SH-SY5Y (cell line): ENCODE measurements around the gene CTBP2.

ENCODE experiments used
- GATA2 ChIP-seq: IDR thresholded peaks from 2 replicates; pipeline ENCODE4 v1.6.1; 2011; ENCODE audit warnings: mild to moderate bottlenecking, low read depth, low read length
- GATA3 ChIP-seq: IDR thresholded peaks from 2 replicates; pipeline ENCODE4 v1.6.1; 2011; ENCODE audit warnings: low read depth, mild to moderate bottlenecking, low read length, moderate library complexity

Gene CTBP2

DNA sequence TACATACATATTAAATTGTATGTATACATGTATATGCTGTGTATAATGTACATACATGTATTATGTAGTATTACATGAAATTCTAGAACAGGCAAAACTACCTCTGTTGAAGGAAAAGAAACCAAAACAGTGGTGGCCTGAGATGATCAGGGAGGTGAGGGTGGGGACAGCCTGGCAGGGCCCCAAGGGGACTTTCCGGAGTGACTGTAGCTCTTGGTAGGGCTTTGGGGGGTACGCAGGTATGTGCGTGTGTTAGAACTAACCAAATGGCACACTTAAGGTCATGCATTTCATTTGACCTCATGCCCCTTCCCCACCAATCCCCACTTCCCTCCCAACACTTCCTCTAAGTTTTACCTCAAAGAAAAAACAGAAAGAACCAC lies 31.3 kb downstream of the CTBP2 start:
- TF ChIP-seq GATA2 (no peak), GATA3 (no peak)

DNA sequence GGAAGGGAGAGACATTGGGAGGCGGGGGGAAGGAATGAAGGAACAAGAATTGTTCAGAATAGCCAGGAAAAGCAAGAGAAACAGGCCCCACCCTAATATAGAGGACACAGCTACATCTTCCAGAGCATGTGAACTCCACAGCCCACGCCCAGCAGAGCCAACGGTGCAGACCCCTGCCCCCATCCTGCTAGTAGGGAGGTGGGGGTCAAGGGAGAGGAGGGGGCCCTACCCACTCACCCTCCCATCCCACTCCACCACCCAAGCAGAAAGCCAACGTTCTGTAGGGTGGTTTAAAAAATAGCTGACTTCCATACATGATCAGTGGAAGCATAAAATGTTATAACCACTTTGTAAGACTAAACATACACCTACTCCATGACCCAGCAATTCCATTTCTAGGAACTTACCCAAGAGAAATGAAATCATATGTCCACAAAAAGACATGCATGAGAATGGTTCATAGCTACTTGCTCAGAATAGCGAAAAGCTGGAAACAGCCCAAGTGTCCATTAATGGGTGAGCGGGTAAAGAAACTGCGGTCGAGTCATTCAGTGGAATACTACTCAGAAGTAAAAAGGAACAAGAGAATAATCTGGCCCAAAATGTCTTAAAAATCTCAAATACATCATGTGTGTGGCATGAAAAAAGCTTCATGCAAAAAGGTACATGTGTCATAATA lies 31.8 kb downstream of the CTBP2 start:
- no peak for TF ChIP-seq GATA3
- no peak for TF ChIP-seq GATA2

DNA sequence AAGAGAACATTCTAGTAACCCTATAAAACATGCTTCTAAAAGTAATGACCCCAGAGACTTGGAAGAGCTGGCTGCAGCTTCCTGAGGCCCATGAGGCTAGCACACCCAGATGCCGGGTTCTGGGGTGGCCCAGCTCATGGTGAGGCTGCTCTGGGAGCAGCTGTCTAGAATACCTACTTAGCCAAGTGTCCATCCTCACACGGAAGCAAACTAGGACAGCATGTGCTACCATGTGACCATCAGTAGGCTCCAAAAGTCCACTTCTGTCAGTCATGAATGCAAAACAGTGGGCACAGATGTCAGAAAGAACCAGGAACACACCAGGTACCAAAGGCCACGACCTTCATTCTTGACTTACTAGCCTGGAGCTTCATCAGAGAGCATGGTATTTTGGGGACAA lies 32.4 kb downstream of the CTBP2 start:
- no peak for TF ChIP-seq GATA3
- no peak for TF ChIP-seq GATA2

DNA sequence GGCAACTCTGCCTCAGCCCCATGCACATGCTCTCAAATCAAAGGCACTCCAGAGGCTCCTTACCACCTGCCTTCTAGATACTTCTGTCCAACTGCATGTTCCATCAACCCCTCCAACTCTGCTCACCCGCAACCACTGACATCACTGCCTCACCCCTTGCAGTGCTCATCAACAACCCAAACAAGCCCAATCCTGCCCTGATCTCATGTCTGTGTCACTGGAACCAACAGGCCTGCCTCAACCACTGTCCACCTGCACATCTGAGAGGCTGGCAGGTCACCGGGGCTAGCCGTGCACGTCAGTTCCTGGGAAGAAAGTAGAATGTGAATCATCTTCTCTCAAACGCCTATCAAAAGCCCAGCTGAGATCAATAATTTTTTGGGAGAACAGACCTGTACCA lies 33.3 kb downstream of the CTBP2 start:
- no peak for TF ChIP-seq GATA3

DNA sequence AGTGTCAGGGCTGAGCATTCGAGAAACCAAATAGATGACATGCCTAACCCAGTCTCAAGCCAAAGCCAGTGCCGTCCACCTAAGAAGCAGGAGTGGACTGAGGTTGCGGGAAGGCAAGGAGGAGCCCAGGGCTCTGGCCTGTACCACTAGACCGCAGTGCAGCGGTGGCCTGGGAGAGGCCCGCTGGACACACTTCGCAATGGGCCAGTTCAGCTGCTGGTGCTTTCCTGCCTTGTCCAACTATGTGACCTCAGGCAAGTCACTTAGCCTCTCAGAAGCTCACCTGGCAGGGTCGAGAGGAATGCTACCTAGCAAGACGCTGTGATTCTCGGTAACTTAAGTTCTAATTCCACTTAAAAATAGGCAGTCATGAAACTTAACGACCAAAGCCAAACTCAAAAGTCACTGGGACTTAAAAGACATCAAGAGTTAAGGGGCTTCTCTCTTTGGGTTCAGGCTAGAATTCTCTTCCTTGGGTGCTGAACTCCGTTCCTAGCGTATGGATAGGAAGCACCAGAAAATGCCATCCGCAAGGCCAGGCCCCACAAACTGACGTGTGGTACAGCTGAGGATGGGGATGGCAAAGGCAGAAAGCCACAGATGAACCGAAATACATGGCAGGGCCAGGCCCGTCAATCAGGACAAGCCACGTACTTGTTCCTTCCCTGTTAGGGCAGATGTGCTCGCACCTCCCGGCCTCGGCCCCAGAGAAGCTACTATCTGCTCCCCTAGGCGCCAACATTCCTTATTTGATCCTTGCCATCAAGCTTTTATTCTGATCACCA lies 34.2 kb downstream of the CTBP2 start:
- TF ChIP-seq GATA3 (no peak), GATA2 (no peak)

DNA sequence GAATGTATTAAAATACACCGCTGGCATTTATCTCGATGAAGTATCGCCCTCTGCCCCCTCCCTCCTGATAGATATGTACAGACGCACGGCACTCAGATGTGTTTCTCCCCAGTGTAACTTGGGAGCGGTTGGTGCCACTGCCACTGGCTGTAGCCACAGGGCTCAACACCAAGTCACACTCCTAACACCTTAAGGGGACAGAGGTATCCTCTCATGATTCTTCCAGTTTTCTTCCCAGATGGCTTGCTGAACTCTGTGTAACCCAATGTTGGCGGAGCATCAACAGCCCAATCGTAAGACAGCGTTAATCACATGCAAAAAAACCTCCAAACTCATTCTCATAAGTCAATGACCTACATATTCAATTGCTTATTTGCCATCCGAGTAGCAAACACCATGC lies 35.5 kb downstream of the CTBP2 start:
- no peak for TF ChIP-seq GATA3
- no peak for TF ChIP-seq GATA2

DNA sequence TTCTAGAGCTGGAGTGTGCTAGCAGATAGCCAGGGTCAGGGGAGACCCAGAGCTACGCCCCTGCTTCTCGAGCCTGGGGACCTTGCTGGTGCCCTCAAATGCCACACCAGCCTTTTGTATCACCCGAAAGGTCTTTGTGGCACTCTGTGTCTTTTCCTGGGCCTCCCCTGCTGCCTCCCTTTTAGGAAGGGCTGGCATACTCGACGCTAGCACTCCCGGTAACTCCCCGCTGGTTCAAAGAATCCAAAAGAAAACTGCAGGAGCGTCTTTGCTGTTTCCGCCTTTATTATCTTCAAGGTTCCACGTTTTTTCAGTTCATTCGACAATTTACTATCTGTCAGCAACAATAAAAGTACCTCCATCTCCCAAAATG lies 36.3 kb downstream of the CTBP2 start:
- TF ChIP-seq GATA3: no peak
- TF ChIP-seq GATA2: no peak

DNA sequence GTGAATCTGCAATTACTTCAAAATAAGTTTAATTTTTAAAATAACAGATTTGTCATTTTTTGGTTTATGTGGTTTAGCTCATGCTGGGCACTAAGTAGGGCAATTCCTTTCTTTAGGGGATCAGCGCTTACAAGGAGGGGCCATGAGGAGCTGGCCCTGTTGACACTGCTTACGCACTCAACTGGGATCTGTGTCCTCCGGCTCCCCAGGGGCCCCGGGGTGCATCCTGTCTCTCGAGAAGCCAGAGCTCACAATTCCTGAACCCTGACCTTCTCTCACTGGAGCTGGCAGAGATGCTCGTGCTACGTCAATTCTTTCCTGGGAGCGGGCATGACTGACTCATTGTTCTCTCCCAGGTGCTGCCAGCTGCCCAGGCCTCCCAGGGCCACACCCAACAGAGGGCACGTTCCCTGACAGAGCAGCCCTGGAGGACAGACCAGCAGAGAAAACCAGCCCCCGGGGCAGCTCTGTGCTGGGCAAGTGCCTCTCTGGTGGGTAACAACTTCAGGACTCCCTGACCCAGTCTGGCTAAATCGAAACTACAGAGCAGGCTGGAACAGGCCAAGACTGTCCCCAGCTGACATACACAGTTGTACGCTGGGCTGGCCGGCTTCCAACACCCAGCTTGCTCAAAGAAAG lies 36.8 kb downstream of the CTBP2 start:
- TF ChIP-seq GATA3 (no peak), GATA2 (no peak)

DNA sequence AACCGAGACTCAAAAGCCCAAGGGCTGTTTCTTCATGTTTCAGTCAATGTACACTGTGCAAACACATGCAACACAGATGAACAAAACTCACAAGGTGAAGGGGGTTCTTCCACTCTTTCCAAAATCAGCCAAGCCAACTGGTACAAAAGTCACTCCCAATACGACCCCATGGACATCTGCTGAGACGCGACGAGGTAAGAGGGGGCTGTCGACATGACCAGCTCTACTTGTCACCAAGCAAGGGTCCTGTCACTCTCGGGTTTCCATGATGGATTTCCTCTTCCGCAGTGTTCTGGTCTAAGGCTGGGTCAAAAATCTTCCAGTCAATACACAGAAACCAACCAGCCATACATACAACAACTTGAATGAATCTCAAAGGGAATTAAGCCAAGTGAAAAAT lies 37.8 kb downstream of the CTBP2 start:
- TF ChIP-seq GATA2 (no peak), GATA3 (no peak)

DNA sequence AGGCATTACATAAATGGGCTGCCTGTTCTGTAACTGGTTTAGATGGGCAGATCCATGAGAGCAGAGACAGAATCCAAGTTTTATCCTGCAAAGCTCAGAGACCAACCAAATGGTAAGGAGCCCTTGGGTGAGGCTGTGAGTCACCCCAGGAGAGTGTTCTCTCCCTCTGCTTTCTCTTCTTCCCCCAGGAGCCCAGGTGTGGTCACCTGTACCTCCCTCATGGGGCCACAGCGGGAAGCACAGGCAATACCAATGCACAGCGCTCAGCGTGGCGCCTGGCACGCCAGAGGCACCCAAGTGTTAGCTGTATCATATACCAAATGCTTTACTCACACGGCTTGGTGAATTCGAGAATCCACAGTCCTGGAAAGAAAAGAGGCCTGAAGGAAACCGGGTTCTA lies 39.4 kb downstream of the CTBP2 start:
- TF ChIP-seq GATA3: no peak
- no peak for TF ChIP-seq GATA2

DNA sequence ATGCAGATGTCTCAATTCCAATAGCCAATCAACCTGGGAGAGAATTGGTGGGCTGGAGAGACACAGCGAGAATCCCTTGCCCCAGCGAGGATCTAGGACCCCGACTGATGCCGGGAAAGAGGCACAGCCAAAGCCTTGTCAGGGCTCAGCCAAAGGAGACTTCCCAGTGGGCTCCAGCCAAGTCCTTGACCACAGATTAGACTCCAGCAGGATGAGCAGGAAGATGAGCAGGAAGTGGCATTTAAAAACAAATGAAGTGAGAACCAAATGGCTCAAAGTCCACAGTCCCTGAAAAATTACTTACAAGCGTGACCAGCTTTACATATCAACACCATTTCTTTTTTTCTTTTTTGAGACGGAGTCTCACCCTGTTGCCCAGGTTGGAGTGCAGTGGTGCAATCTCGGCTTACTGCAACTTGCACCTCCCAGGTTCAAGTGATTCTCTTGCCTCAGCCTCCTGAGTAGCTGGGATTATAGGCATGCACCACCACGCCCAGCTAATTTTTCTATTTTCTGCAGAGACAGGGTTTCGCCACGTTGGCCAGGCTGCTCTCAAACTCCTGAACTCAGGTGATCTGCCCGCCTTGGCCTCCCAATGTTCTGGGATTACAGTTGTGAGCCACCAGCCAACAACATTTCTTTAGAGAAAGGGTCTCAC lies 40.2 kb downstream of the CTBP2 start:
- TF ChIP-seq GATA3: no peak
- TF ChIP-seq GATA2: no peak

DNA sequence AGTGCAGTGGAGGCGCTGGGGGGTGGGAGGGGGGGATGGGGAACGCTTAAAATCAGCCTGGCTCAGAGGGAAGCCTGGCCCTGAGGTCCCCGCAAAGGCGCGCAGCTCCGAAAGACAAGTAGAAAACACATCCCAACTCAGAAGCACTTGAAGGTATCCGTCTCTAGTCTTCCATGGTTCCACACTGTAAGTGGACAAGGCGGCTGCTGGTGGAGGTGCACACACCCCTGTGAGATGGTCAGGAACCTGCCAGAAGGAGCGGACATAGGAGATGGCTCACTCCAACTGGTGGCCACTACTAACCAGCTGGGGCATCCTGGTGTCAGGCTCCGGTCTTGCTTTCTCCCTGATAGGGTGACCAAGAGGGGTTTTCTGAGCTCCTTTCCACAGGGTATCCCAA lies 41.7 kb downstream of the CTBP2 start:
- no peak for TF ChIP-seq GATA3
- no peak for TF ChIP-seq GATA2

DNA sequence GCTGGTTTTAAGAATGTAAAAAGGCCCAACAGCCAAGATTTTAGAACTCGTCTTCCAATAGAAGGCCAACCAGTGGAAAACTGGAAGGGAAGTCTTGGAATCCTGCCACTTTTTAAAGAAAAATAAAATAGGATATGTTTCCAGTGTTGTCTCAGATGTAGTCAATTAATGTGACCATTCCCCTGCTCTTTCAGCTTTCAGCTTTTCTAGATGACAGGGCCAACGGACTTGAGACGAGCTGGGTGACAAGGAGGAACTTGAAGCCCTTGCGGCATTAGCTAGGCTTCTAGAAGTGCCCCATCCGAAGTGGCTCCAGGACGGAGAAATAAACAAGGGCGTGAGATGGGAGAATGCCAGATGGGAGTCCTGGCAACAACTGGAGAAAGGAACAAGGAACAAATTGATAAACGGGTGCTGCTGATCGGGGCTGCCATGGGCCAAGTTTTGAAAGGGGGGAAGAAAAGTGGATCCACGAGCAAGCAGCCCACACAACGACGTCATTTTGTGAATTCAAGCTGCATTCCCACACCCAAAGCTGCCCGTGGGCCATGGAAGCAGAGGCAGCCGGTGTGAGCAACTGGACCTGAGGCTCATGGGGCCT lies 42.3 kb downstream of the CTBP2 start:
- TF ChIP-seq GATA3 (no peak), GATA2 (no peak)

DNA sequence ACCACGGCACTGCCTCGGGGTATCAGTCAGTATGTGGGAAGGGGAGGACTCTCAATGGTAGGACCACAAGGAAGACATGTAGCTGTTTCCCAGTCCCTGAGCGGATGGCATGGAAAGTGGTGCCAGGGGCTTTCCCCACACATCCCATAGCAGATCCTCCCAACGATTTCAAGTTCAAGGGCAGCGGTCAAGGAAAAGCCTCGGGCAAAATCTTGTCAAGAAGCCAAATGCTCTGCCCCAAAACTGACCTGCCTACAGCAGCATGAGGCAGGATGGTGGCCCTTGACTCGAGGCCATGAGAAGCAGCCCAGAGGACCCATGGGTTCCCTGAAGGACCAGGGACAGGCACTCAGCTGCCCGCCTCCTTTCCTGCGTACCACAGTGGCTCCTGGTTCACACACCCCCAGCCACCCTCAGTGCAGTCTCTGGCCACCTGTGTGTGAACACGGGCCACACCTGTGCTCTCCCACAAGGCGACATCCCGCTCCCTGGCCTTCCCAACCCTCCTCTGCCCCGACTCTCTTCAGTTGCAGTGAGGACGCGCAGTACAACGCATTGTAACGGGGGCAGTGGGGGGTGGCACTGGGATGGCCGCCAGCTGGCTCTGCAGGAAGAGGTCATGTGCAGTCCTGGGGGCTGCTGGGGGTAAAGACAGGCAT lies 43.6 kb downstream of the CTBP2 start:
- TF ChIP-seq GATA3: no peak
- TF ChIP-seq GATA2: no peak
